ENCODE data around the gene OR56A1.
"Not testable (repeated sequence)": the region's sequence is repeated elsewhere in the genome, so short reads cannot be mapped to it uniquely, and the experiment has no call there.

Gene OR56A1

GRCh38 chr11:6030708-6031405, at the start of gene OR56A1:
TSS of gene OR56A1 (minus strand) at chr11:6030758. CDS start at chr11:6027692, 3,066 bp downstream.
- no peak for DNase-seq (ENCODE audit: low read depth)

GRCh38 chr11:6079463-6079862, 48.9 kb upstream of the OR56A1 start:
- no peak for DNase-seq (ENCODE audit: low read depth)

GRCh38 chr11:6077723-6078122, 47.2 kb upstream of the OR56A1 start:
- no peak for DNase-seq (ENCODE audit: low read depth)

- not testable (repeated sequence) for DNase-seq (ENCODE audit: low read depth)
These were observed 45.9 kb upstream of the OR56A1 start for GRCh38 chr11:6076443-6076842.

- DNase-seq (ENCODE audit: low read depth), result no peak
These were observed 36.9 kb upstream of the OR56A1 start for GRCh38 chr11:6067502-6067901.

- DNase-seq (ENCODE audit: low read depth), result no peak
These were observed 32.3 kb upstream of the OR56A1 start for GRCh38 chr11:6062691-6063358.

GRCh38 chr11:6061475-6061874, 30.9 kb upstream of the OR56A1 start:
- DNase-seq (ENCODE audit: low read depth), result no peak

- DNase-seq (ENCODE audit: low read depth), result no peak
These were observed 26.9 kb upstream of the OR56A1 start for GRCh38 chr11:6057452-6057851.

GRCh38 chr11:6055569-6055968, 25.0 kb upstream of the OR56A1 start:
- DNase-seq (ENCODE audit: low read depth), result no peak

GRCh38 chr11:6052374-6052773, 21.8 kb upstream of the OR56A1 start:
- no peak for DNase-seq (ENCODE audit: low read depth)

- DNase-seq (ENCODE audit: low read depth), result no peak
These were observed 10.3 kb upstream of the OR56A1 start for GRCh38 chr11:6040874-6041273.

GRCh38 chr11:6027501-6027900, 3.1 kb downstream of the OR56A1 start:
- DNase-seq (ENCODE audit: low read depth), result no peak

GRCh38 chr11:6025056-6025455, 5.5 kb downstream of the OR56A1 start:
- no peak for DNase-seq (ENCODE audit: low read depth)

GRCh38 chr11:6022956-6023355, 7.6 kb downstream of the OR56A1 start:
- DNase-seq (ENCODE audit: low read depth), result no peak

- no peak for DNase-seq (ENCODE audit: low read depth)
These were observed 17.5 kb downstream of the OR56A1 start for GRCh38 chr11:6013042-6013441.

GRCh38 chr11:6012035-6012668, 18.4 kb downstream of the OR56A1 start:
- no peak for DNase-seq (ENCODE audit: low read depth)

GRCh38 chr11:6006846-6007245, 23.7 kb downstream of the OR56A1 start, which contains the start of gene OR56A4:
TSS of gene OR56A4 (minus strand) at chr11:6006946. CDS start at chr11:6002992, 3,954 bp downstream.
- DNase-seq (ENCODE audit: low read depth), result no peak

- no peak for DNase-seq (ENCODE audit: low read depth)
These were observed 24.2 kb downstream of the OR56A1 start for GRCh38 chr11:6006395-6006794.

GRCh38 chr11:6002202-6002699, 28.3 kb downstream of the OR56A1 start:
- no peak for DNase-seq (ENCODE audit: low read depth)

- DNase-seq (ENCODE audit: low read depth), result no peak
These were observed 35.8 kb downstream of the OR56A1 start for GRCh38 chr11:5994791-5995190.

GRCh38 chr11:5992604-5993251, 37.8 kb downstream of the OR56A1 start:
- no peak for DNase-seq (ENCODE audit: low read depth)

- no peak for DNase-seq (ENCODE audit: low read depth)
These were observed 38.4 kb downstream of the OR56A1 start for GRCh38 chr11:5992150-5992549.
